Measurements from ENCODE around the gene FDX2.

DNA sequence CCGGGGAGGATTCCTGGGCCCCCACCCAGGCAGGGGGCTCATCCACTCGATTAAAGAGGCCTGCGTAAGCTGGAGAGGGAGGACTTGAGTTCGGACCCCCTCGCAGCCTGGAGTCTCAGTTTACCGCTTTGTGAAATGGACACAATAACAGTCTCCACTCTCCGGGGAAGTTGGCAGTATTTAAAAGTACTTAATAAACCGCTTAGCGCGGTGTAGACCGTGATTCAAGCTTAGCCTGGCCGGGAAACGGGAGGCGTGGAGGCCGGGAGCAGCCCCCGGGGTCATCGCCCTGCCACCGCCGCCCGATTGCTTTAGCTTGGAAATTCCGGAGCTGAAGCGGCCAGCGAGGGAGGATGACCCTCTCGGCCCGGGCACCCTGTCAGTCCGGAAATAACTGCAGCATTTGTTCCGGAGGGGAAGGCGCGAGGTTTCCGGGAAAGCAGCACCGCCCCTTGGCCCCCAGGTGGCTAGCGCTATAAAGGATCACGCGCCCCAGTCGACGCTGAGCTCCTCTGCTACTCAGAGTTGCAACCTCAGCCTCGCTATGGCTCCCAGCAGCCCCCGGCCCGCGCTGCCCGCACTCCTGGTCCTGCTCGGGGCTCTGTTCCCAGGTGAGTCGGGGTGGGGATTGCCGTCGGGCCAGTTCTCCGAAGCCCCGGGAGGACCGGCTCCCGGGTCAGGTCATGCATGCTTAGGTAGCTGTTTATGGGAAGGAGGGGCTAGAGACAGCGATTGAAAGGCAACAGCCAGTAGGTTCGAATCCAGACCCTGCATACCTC lies 45.0 kb downstream of the FDX2 start, which contains the start of gene ICAM1:
- TF ChIP-seq TAF1 (IDR thresholded peaks at IDR 0.05; ENCODE audit: low read depth): no peak
- TF ChIP-seq EZH2 (IDR thresholded peaks at IDR 0.05; ENCODE audit: borderline replicate concordance, insufficient read depth, low read length, poor library complexity, severe bottlenecking): peak; percentile 36
- TF ChIP-seq, protein P1, sequence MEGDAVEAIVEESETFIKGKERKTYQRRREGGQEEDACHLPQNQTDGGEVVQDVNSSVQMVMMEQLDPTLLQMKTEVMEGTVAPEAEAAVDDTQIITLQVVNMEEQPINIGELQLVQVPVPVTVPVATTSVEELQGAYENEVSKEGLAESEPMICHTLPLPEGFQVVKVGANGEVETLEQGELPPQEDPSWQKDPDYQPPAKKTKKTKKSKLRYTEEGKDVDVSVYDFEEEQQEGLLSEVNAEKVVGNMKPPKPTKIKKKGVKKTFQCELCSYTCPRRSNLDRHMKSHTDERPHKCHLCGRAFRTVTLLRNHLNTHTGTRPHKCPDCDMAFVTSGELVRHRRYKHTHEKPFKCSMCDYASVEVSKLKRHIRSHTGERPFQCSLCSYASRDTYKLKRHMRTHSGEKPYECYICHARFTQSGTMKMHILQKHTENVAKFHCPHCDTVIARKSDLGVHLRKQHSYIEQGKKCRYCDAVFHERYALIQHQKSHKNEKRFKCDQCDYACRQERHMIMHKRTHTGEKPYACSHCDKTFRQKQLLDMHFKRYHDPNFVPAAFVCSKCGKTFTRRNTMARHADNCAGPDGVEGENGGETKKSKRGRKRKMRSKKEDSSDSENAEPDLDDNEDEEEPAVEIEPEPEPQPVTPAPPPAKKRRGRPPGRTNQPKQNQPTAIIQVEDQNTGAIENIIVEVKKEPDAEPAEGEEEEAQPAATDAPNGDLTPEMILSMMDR (IDR thresholded peaks at IDR 0.05; ENCODE audit: poor library complexity, severe bottlenecking): no peak
- no peak for TF ChIP-seq EP300 (conservative IDR thresholded peaks at IDR 0.05; ENCODE audit: poor library complexity, severe bottlenecking)
- TF ChIP-seq MXI1 (conservative IDR thresholded peaks at IDR 0.05; ENCODE audit: poor library complexity, severe bottlenecking): no peak

Measured in neural cell (in vitro differentiated cells).